Measurements from ENCODE around the gene COL13A1. TPM values are rescaled to one million over a fixed set of nuclear protein-coding genes. Genes with fewer than 3 reads are reported as not detected.

COL13A1 gene
- total RNA-seq, 1 experiment from 2014 or later = 3.6 TPM

DNA sequence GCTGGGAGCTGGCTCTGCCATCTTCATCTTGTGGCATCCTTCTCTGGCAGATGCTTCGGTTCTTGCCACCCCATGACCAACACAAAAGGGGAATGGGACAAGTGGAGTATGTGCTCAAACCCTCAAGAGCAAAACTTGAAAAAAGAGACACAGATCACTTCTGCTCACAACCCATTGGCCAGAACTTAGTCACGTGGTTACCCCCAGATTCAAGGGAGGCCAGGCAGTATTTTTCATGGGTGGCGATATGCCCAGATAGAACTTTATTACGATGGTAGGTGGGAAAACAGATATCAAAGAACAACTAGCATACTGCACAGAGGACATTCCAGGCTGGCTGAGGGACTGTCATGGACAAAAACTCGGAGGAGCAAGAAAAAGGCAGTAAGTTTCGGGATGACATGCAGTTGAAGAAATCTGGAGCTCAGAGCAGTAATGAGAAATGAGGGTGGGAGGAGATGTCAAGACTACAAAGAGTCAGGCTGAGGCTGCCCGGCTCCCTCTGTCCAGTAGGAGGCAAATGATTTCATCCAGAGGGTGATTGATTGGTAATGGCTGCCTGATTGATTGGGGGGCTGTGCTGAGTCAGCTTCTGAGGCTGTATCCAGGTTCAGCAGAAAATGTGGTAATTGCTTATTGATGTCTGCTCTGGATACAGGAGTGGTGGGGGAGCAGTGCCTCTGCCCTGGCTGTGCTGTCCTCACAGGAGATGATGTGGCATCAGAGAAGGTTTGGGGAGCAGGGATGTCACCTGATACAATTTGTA, 25.3 kb downstream of the COL13A1 start:
- Histone ChIP-seq H3K4me2 (ENCODE audit: insufficient read depth, insufficient read length, low read length) (no peak overlapping the region), H3K23ac (ENCODE audit: insufficient read length, low read depth, low read length) (no peak overlapping the region), H2BK5ac (ENCODE audit: insufficient read length, low read length) (no peak overlapping the region), H3K23me2 (ENCODE audit: insufficient read length, low read depth, low read length, poor library complexity, severe bottlenecking) (no peaks in the 10 kb centered on the region), H3K4ac (ENCODE audit: low read depth, low read length) (no peak overlapping the region), H4K91ac (ENCODE audit: insufficient read length, low read depth, low read length) (no peak overlapping the region), H2BK15ac (ENCODE audit: low read depth, low read length) (no peak overlapping the region), H3T11ph (ENCODE audit: low read length) (no peak overlapping the region), H3K4me1 (ENCODE audit: insufficient read depth, low read length) (peaks cover 4% of the 10 kb centered on the region; the same call in 1 of the 2 replicates), H4K5ac (ENCODE audit: insufficient read length, low read depth, low read length) (no peak overlapping the region), H2AK5ac (ENCODE audit: insufficient read length, low read length) (no peak overlapping the region), H3K79me1 (ENCODE audit: insufficient read depth, low read depth, low read length, poor library complexity, severe bottlenecking) (no peaks in the 10 kb centered on the region), H4K8ac (replicated peaks; ENCODE audit: insufficient read length, low read depth, low read length) (no peak overlapping the region), H2BK120ac (ENCODE audit: low read depth, low read length, poor library complexity, severe bottlenecking) (no peak overlapping the region), H3K14ac (ENCODE audit: insufficient read depth, low read length) (peak overlapping the region; percentile 19; the same call in 1 of the 2 replicates), H2BK12ac (ENCODE audit: insufficient read length, low read depth, low read length) (no peak overlapping the region), H3K18ac (ENCODE audit: insufficient read length, low read depth, low read length) (no peak overlapping the region), H3K9me3 (ENCODE audit: control insufficient read depth, low read depth, low read length) (no peaks in the 10 kb centered on the region), H2AFZ (ENCODE audit: low read length) (no peak overlapping the region), H3K9ac (ENCODE audit: extremely low read depth, insufficient read length, low read length) (no peak overlapping the region), H3K27me3 (ENCODE audit: insufficient read depth, low read length) (no peaks in the 10 kb centered on the region), H3K79me2 (ENCODE audit: insufficient read depth, low read length) (no peaks in the 10 kb centered on the region), H2BK20ac (ENCODE audit: low read depth, low read length, poor library complexity, severe bottlenecking) (no peak overlapping the region), H3K27ac (ENCODE audit: insufficient read length, low read depth, low read length) (no peak overlapping the region), H3K56ac (ENCODE audit: insufficient read length, low read depth, low read length) (no peak overlapping the region), H4K20me1 (ENCODE audit: control insufficient read depth, insufficient read depth, insufficient read length) (peaks cover 2% of the 10 kb centered on the region)
- no peak for DNase-seq
- WGBS (ENCODE audit: extremely low coverage, insufficient read length, low lambda C conversion rate) = no CpG with 5 or more reads among the region's 7 CpGs
- peaks cover 7% of the 10 kb centered on the region for H3K27me3 Mint-ChIP-seq (ENCODE audit: low read depth)
- H3K4me3 Mint-ChIP-seq = no peak overlapping the region
- H3K27ac Mint-ChIP-seq = no peak overlapping the region; a peak in 1 of 7 replicates
- peaks cover 28 to 31% of the 10 kb centered on the region in 2 experiments for H3K4me1 Mint-ChIP-seq
- TF ChIP-seq, protein P1, sequence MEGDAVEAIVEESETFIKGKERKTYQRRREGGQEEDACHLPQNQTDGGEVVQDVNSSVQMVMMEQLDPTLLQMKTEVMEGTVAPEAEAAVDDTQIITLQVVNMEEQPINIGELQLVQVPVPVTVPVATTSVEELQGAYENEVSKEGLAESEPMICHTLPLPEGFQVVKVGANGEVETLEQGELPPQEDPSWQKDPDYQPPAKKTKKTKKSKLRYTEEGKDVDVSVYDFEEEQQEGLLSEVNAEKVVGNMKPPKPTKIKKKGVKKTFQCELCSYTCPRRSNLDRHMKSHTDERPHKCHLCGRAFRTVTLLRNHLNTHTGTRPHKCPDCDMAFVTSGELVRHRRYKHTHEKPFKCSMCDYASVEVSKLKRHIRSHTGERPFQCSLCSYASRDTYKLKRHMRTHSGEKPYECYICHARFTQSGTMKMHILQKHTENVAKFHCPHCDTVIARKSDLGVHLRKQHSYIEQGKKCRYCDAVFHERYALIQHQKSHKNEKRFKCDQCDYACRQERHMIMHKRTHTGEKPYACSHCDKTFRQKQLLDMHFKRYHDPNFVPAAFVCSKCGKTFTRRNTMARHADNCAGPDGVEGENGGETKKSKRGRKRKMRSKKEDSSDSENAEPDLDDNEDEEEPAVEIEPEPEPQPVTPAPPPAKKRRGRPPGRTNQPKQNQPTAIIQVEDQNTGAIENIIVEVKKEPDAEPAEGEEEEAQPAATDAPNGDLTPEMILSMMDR (conservative IDR thresholded peaks at IDR 0.05) = peak; percentile 56
- H3K36me3 Mint-ChIP-seq (ENCODE audit: insufficient read depth in 1 of 3, low read depth in 3 of 3) = no peaks in the 10 kb centered on the region
- no peaks in the 10 kb centered on the region for H3K9me3 Mint-ChIP-seq

All from H9 (cell line).